LNCaP clone FGC (cell line): Measurements from ENCODE around the gene MARCHF3.
"Not testable (repeated sequence)": the region's sequence is repeated elsewhere in the genome, so short reads cannot be mapped to it uniquely, and the experiment has no call there.

ENCODE experiments used
- DNase-seq: peaks from one replicate; pipeline ENCODE4 v3.0.0-alpha.2; 2011; ENCODE audit warnings: low read depth
- H3K4me3 ChIP-seq: 2 replicates; pipeline ENCODE4 v1.5.1; 2011; ENCODE audit warnings: mild to moderate bottlenecking, low read depth, low read length, control low read depth
- TF ChIP-seq, protein P1 (sequence below): IDR thresholded peaks from 2 replicates; pipeline ENCODE4 v1.5.1; 2012; ENCODE audit warnings: mild to moderate bottlenecking; ENCODE audit not compliant: control insufficient read depth, insufficient read depth; ENCODE audit errors: extremely low read depth

Gene MARCHF3

DNA sequence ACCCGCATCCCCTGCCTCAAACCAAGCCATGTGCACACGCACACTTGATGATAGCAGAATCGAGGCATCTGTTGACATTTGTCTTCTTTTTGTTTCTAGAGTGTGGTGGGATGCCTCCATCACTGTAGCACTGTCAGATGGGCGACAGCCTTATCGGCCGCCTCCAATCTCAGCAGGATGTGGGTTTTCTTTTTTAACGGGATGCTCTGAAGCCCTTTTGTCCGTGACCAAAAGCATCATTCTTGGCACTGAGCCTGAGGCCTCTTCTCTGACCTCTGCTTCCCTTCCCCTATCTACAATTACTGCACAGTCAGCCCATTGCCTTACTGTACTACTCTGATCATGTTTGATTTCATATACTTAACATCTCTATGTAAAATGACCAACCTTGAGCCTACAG is 175.1 kb downstream of the MARCHF3 start:
- TF ChIP-seq, protein P1, sequence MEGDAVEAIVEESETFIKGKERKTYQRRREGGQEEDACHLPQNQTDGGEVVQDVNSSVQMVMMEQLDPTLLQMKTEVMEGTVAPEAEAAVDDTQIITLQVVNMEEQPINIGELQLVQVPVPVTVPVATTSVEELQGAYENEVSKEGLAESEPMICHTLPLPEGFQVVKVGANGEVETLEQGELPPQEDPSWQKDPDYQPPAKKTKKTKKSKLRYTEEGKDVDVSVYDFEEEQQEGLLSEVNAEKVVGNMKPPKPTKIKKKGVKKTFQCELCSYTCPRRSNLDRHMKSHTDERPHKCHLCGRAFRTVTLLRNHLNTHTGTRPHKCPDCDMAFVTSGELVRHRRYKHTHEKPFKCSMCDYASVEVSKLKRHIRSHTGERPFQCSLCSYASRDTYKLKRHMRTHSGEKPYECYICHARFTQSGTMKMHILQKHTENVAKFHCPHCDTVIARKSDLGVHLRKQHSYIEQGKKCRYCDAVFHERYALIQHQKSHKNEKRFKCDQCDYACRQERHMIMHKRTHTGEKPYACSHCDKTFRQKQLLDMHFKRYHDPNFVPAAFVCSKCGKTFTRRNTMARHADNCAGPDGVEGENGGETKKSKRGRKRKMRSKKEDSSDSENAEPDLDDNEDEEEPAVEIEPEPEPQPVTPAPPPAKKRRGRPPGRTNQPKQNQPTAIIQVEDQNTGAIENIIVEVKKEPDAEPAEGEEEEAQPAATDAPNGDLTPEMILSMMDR: no peak
- H3K4me3 ChIP-seq: no peak overlapping the region
- DNase-seq: no peak

DNA sequence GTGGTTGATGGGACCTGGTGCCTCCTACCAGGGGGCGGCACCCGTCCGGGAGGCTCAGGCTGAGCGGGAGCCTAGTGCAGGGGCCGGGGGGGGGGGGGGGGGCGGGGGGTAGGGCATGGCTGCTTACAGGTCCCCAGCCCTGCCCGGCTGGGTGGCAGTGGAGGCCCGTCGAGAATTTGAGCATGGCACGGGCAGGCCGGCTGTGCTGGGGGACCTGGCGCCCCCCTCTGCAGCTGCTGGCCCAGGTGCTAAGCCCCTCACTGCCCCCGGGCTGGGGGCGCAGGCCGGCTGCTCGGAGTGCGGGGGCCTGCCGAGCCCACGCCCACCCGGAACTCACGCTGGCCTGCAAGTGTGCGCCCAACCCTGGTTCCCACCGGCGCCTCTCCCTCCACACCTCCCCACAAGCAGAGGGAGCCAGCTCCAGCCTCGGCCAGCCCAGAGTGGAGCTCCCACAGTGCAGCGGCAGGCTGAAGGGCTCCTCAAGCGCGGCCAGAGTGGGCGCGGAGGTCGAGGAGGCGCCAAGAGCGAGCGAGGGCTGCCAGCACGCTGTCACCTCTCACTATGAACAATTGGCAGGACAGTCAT is 175.7 kb downstream of the MARCHF3 start:
- no peak overlapping the region for H3K4me3 ChIP-seq
- TF ChIP-seq, protein P1: no peak
- no peak for DNase-seq

DNA sequence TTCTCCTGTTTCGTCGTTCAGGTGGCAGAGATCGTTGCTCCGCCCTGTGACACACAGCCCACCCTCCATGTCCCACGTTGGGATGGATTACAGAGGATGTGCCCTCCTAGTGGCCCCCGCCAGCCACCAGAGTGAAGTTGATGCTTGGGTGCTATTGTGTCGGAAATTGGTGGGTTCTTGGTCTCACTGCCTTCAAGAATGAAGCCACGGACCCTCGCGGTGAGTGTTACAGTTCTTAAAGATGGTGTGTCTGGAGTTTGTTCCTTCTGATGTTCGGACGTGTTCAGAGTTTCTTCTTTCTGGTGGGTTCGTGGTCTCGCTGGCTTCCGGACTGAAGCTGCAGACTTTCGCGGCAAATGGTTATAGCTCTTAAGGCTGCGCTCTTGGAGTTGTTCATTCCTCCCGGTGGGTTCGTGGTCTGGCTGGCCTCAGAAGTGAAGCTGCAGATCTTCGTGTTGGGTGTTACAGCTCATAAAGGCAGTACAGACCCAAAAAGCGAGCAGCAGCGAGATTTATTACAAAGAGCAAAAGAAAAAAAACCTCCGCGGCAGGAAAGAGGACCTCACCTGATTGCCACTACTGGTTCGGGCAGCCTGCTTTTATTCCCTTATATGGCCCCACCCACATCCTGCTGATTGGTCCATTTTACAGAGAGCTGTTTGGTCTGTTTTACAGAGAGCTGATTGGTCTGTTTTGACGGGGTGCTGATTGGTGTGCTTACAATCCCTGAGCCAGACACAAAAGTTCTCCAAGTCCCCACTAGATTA is 176.6 kb downstream of the MARCHF3 start:
- DNase-seq, H3K4me3 ChIP-seq: not testable (repeated sequence)

DNA sequence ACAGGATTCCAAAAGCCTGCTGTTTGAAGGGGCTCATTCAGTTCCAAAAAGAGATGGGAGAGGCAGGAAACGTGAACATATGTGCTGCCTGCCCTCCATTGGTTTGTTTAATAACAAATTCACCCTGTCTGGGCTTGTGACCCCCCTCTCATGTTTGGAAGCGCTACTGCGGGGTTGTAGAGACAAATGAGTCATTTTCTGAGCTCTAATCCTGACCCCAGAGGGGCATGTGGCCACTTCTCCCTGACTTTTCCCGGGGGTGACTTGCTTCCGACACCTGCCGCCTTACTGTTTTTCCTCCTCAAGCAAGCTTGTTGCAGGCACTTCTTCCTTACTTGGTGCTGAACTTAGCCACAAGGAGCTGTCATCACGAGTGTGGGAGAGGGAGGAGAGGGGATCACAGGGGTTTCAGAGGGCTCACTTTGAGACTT is 177.5 kb downstream of the MARCHF3 start:
- no peak overlapping the region for H3K4me3 ChIP-seq
- TF ChIP-seq, protein P1: no peak
- no peak for DNase-seq

DNA sequence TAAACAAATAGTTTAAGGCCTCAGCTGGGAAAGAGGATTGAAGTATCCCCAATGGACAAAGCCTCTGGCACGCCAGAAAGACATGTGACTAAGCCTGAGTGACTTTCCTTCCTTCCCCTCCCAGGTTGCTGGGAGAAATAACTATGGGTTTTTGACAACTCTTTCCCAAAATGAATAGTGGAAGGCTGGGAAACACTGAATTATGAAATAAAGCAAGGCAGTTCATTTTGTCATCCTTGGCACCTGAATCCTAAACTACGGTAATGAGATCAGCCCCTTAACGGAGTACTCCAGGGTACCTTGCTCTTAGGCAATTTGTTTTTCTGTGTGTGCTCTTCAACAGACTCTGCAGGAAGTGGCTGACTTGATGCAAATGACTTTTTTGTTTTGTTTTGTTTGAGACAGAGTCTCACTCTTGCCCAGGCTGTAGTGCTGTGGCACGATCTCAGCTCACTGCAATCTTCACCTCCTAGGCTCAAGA is 178.2 kb downstream of the MARCHF3 start:
- H3K4me3 ChIP-seq: no peak overlapping the region
- no peak for DNase-seq
- TF ChIP-seq, protein P1: no peak

DNA sequence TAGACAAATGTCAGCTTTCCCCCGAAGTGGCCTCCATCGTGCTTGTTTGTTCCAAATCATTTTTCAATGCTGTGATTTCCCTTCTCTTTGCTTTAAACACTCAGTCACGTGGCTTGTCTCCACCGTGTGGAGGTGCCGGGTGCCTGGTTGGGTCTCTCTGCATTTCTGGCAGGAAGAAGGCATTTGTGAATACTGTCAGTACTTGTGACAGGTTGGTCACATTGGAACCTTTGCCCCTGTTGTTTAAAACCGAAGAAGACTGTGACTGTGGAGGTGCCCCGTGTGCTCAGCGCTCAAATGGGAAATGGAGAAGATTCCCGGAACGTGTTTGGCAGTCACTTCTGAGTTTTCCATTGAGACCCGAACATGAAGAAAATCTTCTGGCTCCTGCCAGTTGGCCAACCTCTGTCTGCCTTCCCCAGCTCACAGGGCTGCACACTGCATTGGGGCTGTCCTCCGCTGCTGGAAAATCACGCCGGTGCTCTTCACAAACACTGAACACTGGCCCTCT is 178.8 kb downstream of the MARCHF3 start:
- no peak overlapping the region for H3K4me3 ChIP-seq
- TF ChIP-seq, protein P1: no peak
- no peak for DNase-seq

DNA sequence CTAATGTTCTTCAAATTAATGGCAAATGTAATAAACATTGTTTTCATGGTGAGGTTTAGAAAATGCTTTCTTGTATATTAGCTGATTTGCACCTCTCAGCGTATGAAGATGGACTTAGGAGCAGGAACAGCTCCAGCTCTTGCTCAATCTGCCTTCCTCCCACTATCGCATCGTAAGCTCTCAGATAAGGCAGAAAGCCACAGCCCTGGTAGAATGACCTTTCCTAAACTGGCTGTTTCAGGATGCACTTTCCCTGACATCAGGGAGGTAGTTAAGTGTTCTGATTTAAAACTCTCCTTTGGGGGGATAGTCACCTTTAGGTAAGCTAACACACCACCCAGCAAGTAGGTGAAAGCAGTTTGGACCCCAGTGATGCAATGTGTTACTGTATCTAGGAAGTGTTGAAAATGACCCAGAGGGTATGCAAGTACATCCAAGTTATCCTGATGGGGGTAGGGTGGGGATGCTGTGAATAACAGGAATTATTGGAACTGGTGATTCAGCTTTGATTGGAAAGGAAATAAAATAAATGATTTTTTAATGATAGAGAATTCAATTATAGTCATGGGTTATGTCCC is 181.2 kb downstream of the MARCHF3 start:
- TF ChIP-seq, protein P1: no peak
- H3K4me3 ChIP-seq: no peak overlapping the region
- no peak for DNase-seq
